Vagina (tissue), 2 donors: Measurements from ENCODE around the gene ZFX. TPM values are rescaled to one million over a fixed set of nuclear protein-coding genes. Genes with fewer than 3 reads are reported as not detected.

Experiments used
- DNase-seq, 2 donors: peaks; one replicate each; pipeline ENCODE4 v3.0.0-alpha.2; 2017; ENCODE audit errors: extremely low spot score in 2 of 2
- H3K27ac ChIP-seq: fragments of 200-600 bp; sonication (generic); one replicate; pipeline ENCODE4 v1.5.1; 2019
- H3K27me3 ChIP-seq: fragments of 200-600 bp; sonication (generic); one replicate; pipeline ENCODE4 v1.5.1; 2019
- H3K36me3 ChIP-seq, 2 donors: fragments of 200-600 bp; sonication (generic); one replicate each; pipeline ENCODE4 v1.5.1; 2017 to 2019
- H3K4me1 ChIP-seq: fragments of 200-600 bp; sonication (generic); one replicate; pipeline ENCODE4 v1.5.1; 2019
- H3K4me3 ChIP-seq, 2 donors: fragments of 200-600 bp; sonication (generic); 1 replicate in 1 of 2; 2 replicates in 1 of 2; pipeline ENCODE4 v1.5.1; 2016 to 2019
- H3K9me3 ChIP-seq: fragments of 200-600 bp; sonication (generic); one replicate; pipeline ENCODE4 v1.5.1; 2019
- CTCF ChIP-seq, 3 experiments: fragments of 450-650 bp in 2 of 3; fragments of 200-600 bp in 1 of 3; sonication (generic) in 1 of 3; IDR thresholded peaks; one replicate each; pipeline ENCODE4 v1.5.1; 2017 to 2019; ENCODE audit warnings: antibody characterized with exemption in 3 of 3, mild to moderate bottlenecking in 2 of 3, moderate library complexity in 2 of 3
- POLR2A ChIP-seq, 2 donors: fragments of 450-650 bp; IDR thresholded peaks; one replicate each; pipeline ENCODE4 v1.6.1; 2017; ENCODE audit warnings: antibody characterized with exemption in 2 of 2, mild to moderate bottlenecking in 2 of 2, moderate library complexity in 2 of 2
- POLR2AphosphoS5 ChIP-seq, 2 donors: sonication (generic); formaldehyde crosslinking; IDR thresholded peaks; one replicate each; pipeline ENCODE4 v1.9.0; 2017; ENCODE audit warnings: antibody characterized with exemption in 2 of 2, mild to moderate bottlenecking in 2 of 2, low read depth in 1 of 2; ENCODE audit not compliant: insufficient read depth in 1 of 2
- intact Hi-C: fragments of 100-400 bp; cut with DNase I; formaldehyde crosslinking; loops from one replicate; pipeline ENCODE4 v1.15.1; 2023
- total RNA-seq: library from RNA; depleted of rRNA; stranded (reverse); fragments of >200 nt; gene quantifications from one replicate; pipeline ENCODE4 v1.2.3, GENCODE V29; 2016

The ZFX gene
- total RNA-seq, 1 donor from 2014 or later: 62.4 TPM

DNA sequence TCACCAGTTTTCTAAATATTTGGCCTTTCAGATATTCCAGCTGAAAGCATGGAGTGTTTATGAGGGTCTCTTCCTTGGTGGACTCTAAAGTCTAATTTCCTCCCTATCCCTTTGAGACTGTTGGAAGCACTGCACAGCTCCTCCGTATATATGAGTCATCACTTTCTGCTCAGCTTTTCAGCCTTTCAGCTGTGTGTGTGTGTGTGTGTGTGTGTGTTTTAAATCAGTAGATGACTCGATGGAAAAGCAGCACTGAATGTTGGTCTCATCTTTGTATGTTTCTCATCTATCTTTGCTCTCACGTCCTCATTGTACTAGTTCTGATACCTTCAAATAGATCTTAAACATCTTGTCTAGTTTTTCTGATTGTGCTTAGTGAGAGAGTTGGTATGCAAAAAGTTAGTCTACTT lies 81.6 kb downstream of the ZFX start:
- Histone ChIP-seq H3K4me3 (no peak overlapping the region), H3K9me3 (no peaks in the 10 kb centered on the region), H3K36me3 (no peaks in the 10 kb centered on the region), H3K27ac (no peak overlapping the region), H3K27me3 (no peaks in the 10 kb centered on the region), H3K4me1 (no peaks in the 10 kb centered on the region)
- no peak for TF ChIP-seq POLR2AphosphoS5 (IDR thresholded peaks at IDR 0.05; ENCODE audit: insufficient read depth in 1 of 2, low read depth in 1 of 2)
- TF ChIP-seq CTCF (IDR thresholded peaks at IDR 0.05): no peak
- no peak for TF ChIP-seq POLR2A (IDR thresholded peaks at IDR 0.05)
- no peak for DNase-seq
- intact Hi-C loops: no loop called here

- no peaks in the 10 kb centered on the region for H3K9me3 ChIP-seq
- no peak for DNase-seq
- no peaks in the 10 kb centered on the region for H3K4me1 ChIP-seq
- H3K4me3 ChIP-seq: no peak overlapping the region
- TF ChIP-seq POLR2AphosphoS5 (IDR thresholded peaks at IDR 0.05; ENCODE audit: insufficient read depth in 1 of 2, low read depth in 1 of 2): no peak
- no peak for TF ChIP-seq POLR2A (IDR thresholded peaks at IDR 0.05)
- TF ChIP-seq CTCF (IDR thresholded peaks at IDR 0.05): no peak
- no peak overlapping the region for H3K27ac ChIP-seq
- intact Hi-C loops: no loop called here
- H3K36me3 ChIP-seq: no peaks in the 10 kb centered on the region
- no peaks in the 10 kb centered on the region for H3K27me3 ChIP-seq
Observed at GRCh38 chrX:24231641-24232179, 82.2 kb downstream of the ZFX start.

DNA sequence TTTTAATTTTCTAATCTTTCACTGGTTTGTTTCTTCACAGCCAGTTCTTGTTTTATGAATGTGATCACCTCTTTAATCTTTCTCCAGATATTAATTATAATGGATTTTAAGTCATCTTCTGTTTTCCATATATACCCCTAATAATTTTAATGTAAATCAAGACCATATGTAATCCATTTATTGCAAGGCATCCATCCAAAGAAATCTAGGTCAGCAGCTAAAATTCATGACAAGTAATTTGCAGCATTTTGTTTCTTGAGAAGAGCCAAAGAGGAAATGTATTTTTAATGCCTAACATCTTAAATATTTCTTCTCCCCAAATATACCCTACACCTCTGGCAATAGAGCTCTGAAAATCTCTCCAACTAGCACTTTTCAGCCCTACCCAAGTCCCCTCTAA lies 83.3 kb downstream of the ZFX start:
- TF ChIP-seq POLR2AphosphoS5 (IDR thresholded peaks at IDR 0.05; ENCODE audit: insufficient read depth in 1 of 2, low read depth in 1 of 2) (no peak), CTCF (IDR thresholded peaks at IDR 0.05) (no peak), POLR2A (IDR thresholded peaks at IDR 0.05) (no peak)
- intact Hi-C loops: no loop called here
- DNase-seq: no peak
- no peaks in the 10 kb centered on the region for H3K4me1 ChIP-seq
- no peak overlapping the region for H3K4me3 ChIP-seq
- H3K36me3 ChIP-seq: no peaks in the 10 kb centered on the region
- H3K9me3 ChIP-seq: no peaks in the 10 kb centered on the region
- H3K27me3 ChIP-seq: no peaks in the 10 kb centered on the region
- H3K27ac ChIP-seq: no peak overlapping the region

- Histone ChIP-seq H3K4me1 (no peaks in the 10 kb centered on the region), H3K27me3 (no peaks in the 10 kb centered on the region), H3K27ac (no peak overlapping the region), H3K9me3 (no peaks in the 10 kb centered on the region), H3K4me3 (no peak overlapping the region), H3K36me3 (no peaks in the 10 kb centered on the region)
- no peak for DNase-seq
- intact Hi-C loops: no loop called here
- no peak for TF ChIP-seq CTCF (IDR thresholded peaks at IDR 0.05)
- no peak for TF ChIP-seq POLR2AphosphoS5 (IDR thresholded peaks at IDR 0.05; ENCODE audit: insufficient read depth in 1 of 2, low read depth in 1 of 2)
- TF ChIP-seq POLR2A (IDR thresholded peaks at IDR 0.05): no peak
Observed at GRCh38 chrX:24235084-24235710, 85.7 kb downstream of the ZFX start.
